Measurements from ENCODE around the gene IGFN1. TPM values are rescaled to one million over a fixed set of nuclear protein-coding genes. Genes with fewer than 3 reads are reported as not detected.

IGFN1 gene
- total RNA-seq, 1 donor: under 0.01 TPM

- H3K9me3 ChIP-seq (ENCODE audit: low read depth, low read length): no peaks in the 10 kb centered on the region
- no peaks in the 10 kb centered on the region for H4K20me1 ChIP-seq (ENCODE audit: insufficient read depth, low read length)
- no peaks in the 10 kb centered on the region for H3K36me3 ChIP-seq (ENCODE audit: insufficient read depth, low read length)
- peak overlapping the region; percentile 28 for H3K27ac ChIP-seq (ENCODE audit: low read depth, low read length)
- peaks cover 10% of the 10 kb centered on the region for H3K4me1 ChIP-seq (ENCODE audit: insufficient read depth, low read length)
- no peaks in the 10 kb centered on the region for H3K27me3 ChIP-seq (ENCODE audit: insufficient read depth, low read length)
- peak overlapping the region; percentile 76 for H2AFZ ChIP-seq (ENCODE audit: low read length)
- peak overlapping the region; percentile 57 for H3K4me3 ChIP-seq (ENCODE audit: insufficient read depth, low read length)
- no peak for TF ChIP-seq CTCF (IDR thresholded peaks at IDR 0.05; ENCODE audit: extremely low read depth, low read depth, low read length)
- no peak for DNase-seq (ENCODE audit: insufficient read length, low spot score, missing footprints)
- H3K4me2 ChIP-seq (ENCODE audit: insufficient read depth, low read length): peak overlapping the region; percentile 73
- no peaks in the 10 kb centered on the region for H3K79me2 ChIP-seq (ENCODE audit: insufficient read depth, low read length)
These were observed 69.0 kb downstream of the IGFN1 start for GRCh38 chr1:201259476-201260235.

- peak overlapping the region; percentile 76 for H2AFZ ChIP-seq (ENCODE audit: low read length)
These were observed 69.6 kb downstream of the IGFN1 start for GRCh38 chr1:201260236-201260590.

GRCh38 chr1:201260648-201261311, 70.2 kb downstream of the IGFN1 start:
- Histone ChIP-seq H3K79me2 (ENCODE audit: insufficient read depth, low read length) (no peaks in the 10 kb centered on the region), H3K9me3 (ENCODE audit: low read depth, low read length) (no peaks in the 10 kb centered on the region), H3K27me3 (ENCODE audit: insufficient read depth, low read length) (no peaks in the 10 kb centered on the region), H3K27ac (ENCODE audit: low read depth, low read length) (no peak overlapping the region), H3K36me3 (ENCODE audit: insufficient read depth, low read length) (no peaks in the 10 kb centered on the region), H2AFZ (ENCODE audit: low read length) (no peak overlapping the region), H4K20me1 (ENCODE audit: insufficient read depth, low read length) (no peaks in the 10 kb centered on the region), H3K4me1 (ENCODE audit: insufficient read depth, low read length) (peaks cover 15% of the 10 kb centered on the region), H3K4me2 (ENCODE audit: insufficient read depth, low read length) (no peak overlapping the region), H3K4me3 (ENCODE audit: insufficient read depth, low read length) (no peak overlapping the region)
- no peak for TF ChIP-seq CTCF (IDR thresholded peaks at IDR 0.05; ENCODE audit: extremely low read depth, low read depth, low read length)
- no peak for DNase-seq (ENCODE audit: insufficient read length, low spot score, missing footprints)

More at GRCh38 chr1:201260236-201260590, 69.6 kb downstream of the IGFN1 start:
- no peaks in the 10 kb centered on the region for H3K36me3 ChIP-seq (ENCODE audit: insufficient read depth, low read length)
- H3K9me3 ChIP-seq (ENCODE audit: low read depth, low read length): no peaks in the 10 kb centered on the region
- H4K20me1 ChIP-seq (ENCODE audit: insufficient read depth, low read length): no peaks in the 10 kb centered on the region
- DNase-seq (ENCODE audit: insufficient read length, low spot score, missing footprints): no peak
- H3K4me2 ChIP-seq (ENCODE audit: insufficient read depth, low read length): peak overlapping the region; percentile 73
- peak overlapping the region; percentile 57 for H3K4me3 ChIP-seq (ENCODE audit: insufficient read depth, low read length)
- H3K4me1 ChIP-seq (ENCODE audit: insufficient read depth, low read length): peaks cover 10% of the 10 kb centered on the region
- no peak for TF ChIP-seq CTCF (IDR thresholded peaks at IDR 0.05; ENCODE audit: extremely low read depth, low read depth, low read length)
- H3K27ac ChIP-seq (ENCODE audit: low read depth, low read length): peak overlapping the region; percentile 28
- H3K79me2 ChIP-seq (ENCODE audit: insufficient read depth, low read length): no peaks in the 10 kb centered on the region
- H3K27me3 ChIP-seq (ENCODE audit: insufficient read depth, low read length): no peaks in the 10 kb centered on the region

All from osteoblast (primary cell).